Nephron progenitor cell (in vitro differentiated cells): ENCODE results near the gene MRPS22.

ENCODE experiments used
- DNase-seq: peaks from one replicate; pipeline ENCODE4 v3.0.0; 2021
- H3K27ac Mint-ChIP-seq: 2 replicates; pipeline ENCODE4 v1.8.0; 2021; ENCODE audit warnings: mild to moderate bottlenecking, moderate library complexity, mixed read lengths
- H3K27me3 Mint-ChIP-seq: 2 replicates; pipeline ENCODE4 v1.8.0; 2021; ENCODE audit warnings: mild to moderate bottlenecking, low read depth, mixed read lengths; ENCODE audit not compliant: poor library complexity
- H3K36me3 Mint-ChIP-seq: 2 replicates; pipeline ENCODE4 v1.8.0; 2021; ENCODE audit warnings: low read depth, mixed read lengths
- H3K4me1 Mint-ChIP-seq: 2 replicates; pipeline ENCODE4 v1.8.0; 2021; ENCODE audit warnings: mixed read lengths
- H3K4me3 Mint-ChIP-seq: 2 replicates; pipeline ENCODE4 v1.8.0; 2021; ENCODE audit warnings: mild to moderate bottlenecking, moderate library complexity, mixed read lengths
- H3K9me3 Mint-ChIP-seq: 2 replicates; pipeline ENCODE4 v1.8.0; 2021; ENCODE audit warnings: mild to moderate bottlenecking, moderate library complexity, mixed read lengths
- CTCF ChIP-seq: fragments of 200-600 bp; sonication (generic); IDR thresholded peaks from 2 replicates; pipeline ENCODE4 v1.5.0; 2021; ENCODE audit warnings: antibody characterized with exemption

The MRPS22 gene

GRCh38 chr3:139343895-139344856, at the start of gene MRPS22:
Gene MRPS22 (plus strand): TSS chr3:139344020. CDS start chr3:139344027, 7 bp downstream.
- peaks cover 5% of the 10 kb centered on the region for H3K4me1 Mint-ChIP-seq
- TF ChIP-seq CTCF = no peak
- H3K9me3 Mint-ChIP-seq = peaks cover 9% of the 10 kb centered on the region
- H3K27ac Mint-ChIP-seq = no peak within 1 kb of the TSS
- H3K27me3 Mint-ChIP-seq = peaks cover 39% of the 10 kb centered on the region
- peaks cover 13% of the 10 kb centered on the region for H3K36me3 Mint-ChIP-seq
- peak within 1 kb of the TSS; percentile 69 for H3K4me3 Mint-ChIP-seq
- DNase-seq = peak; percentile 62

GRCh38 chr3:139295040-139295439, 48.8 kb upstream of the MRPS22 start:
- H3K27ac Mint-ChIP-seq = no peak overlapping the region
- H3K4me3 Mint-ChIP-seq = no peak overlapping the region
- H3K27me3 Mint-ChIP-seq = peaks cover 8% of the 10 kb centered on the region
- no peaks in the 10 kb centered on the region for H3K36me3 Mint-ChIP-seq
- H3K4me1 Mint-ChIP-seq = peaks cover 19% of the 10 kb centered on the region
- no peaks in the 10 kb centered on the region for H3K9me3 Mint-ChIP-seq
- no peak for TF ChIP-seq CTCF
- no peak for DNase-seq

GRCh38 chr3:139296141-139296718, 47.6 kb upstream of the MRPS22 start:
- H3K27ac Mint-ChIP-seq = no peak overlapping the region
- no peak for DNase-seq
- no peak overlapping the region for H3K4me3 Mint-ChIP-seq
- no peaks in the 10 kb centered on the region for H3K36me3 Mint-ChIP-seq
- no peak for TF ChIP-seq CTCF
- H3K4me1 Mint-ChIP-seq = peaks cover 19% of the 10 kb centered on the region
- no peaks in the 10 kb centered on the region for H3K9me3 Mint-ChIP-seq
- H3K27me3 Mint-ChIP-seq = peaks cover 14% of the 10 kb centered on the region

DNA sequence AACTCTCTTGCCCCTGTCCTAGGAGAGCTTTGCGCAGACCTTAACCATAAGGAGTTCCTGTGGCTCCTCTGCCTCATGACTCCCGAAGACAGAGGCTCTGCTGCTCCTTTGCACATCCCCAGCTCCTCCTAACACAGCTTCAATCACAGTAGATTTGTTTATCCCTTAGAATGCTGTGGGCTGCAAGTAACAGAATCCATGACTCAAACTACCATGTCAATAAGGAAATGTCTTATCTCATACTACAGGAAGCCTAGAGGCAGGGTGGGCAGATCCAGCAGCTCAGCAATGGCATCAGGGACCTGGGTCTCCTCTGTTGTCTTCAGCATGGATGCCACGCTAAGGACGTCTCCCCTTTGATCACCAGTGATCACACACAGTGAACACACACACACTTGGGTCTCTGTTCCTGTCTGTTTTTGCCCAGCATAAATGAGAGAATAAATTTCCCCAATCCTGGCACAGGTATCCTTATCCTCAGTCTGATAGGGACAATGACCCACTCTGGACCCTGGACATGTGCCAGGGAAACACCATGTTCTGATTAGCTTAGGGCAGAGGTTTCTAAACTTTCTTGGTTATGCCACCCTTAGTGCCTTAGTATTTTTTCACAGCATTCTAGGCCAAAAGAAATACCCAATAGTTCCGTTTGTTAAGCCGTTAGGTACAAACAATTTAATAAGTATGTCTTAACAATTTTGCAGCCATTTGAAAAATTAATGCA, 46.1 kb upstream of the MRPS22 start:
- Mint-ChIP-seq H3K27ac (no peak overlapping the region), H3K4me1 (peaks cover 15% of the 10 kb centered on the region), H3K36me3 (no peaks in the 10 kb centered on the region), H3K9me3 (no peaks in the 10 kb centered on the region), H3K4me3 (no peak overlapping the region), H3K27me3 (peaks cover 14% of the 10 kb centered on the region)
- no peak for TF ChIP-seq CTCF
- no peak for DNase-seq

GRCh38 chr3:139299261-139300132, 44.3 kb upstream of the MRPS22 start:
- H3K9me3 Mint-ChIP-seq = no peaks in the 10 kb centered on the region
- peaks cover 5% of the 10 kb centered on the region for H3K4me1 Mint-ChIP-seq
- no peak for DNase-seq
- H3K36me3 Mint-ChIP-seq = no peaks in the 10 kb centered on the region
- no peak for TF ChIP-seq CTCF
- no peak overlapping the region for H3K4me3 Mint-ChIP-seq
- peaks cover 14% of the 10 kb centered on the region for H3K27me3 Mint-ChIP-seq
- peak overlapping the region; percentile 15 for H3K27ac Mint-ChIP-seq
